Osteoblast (primary cell): ENCODE results near the gene SLC9A3. TPM values are rescaled to one million over a fixed set of nuclear protein-coding genes. Genes with fewer than 3 reads are reported as not detected.

Experiments
- DNase-seq: peaks from one replicate; pipeline ENCODE4 v3.0.0; 2011; ENCODE audit warnings: low spot score, mixed read lengths; ENCODE audit not compliant: insufficient read length; ENCODE audit errors: missing footprints
- H2AFZ ChIP-seq: 2 replicates; pipeline ENCODE4 v1.6.0; 2011; ENCODE audit warnings: mild to moderate bottlenecking, low read length
- H3K27ac ChIP-seq: 2 replicates; pipeline ENCODE4 v1.5.1; 2011; ENCODE audit warnings: mild to moderate bottlenecking, low read depth, low read length, moderate library complexity
- H3K27me3 ChIP-seq: 2 replicates; pipeline ENCODE4 v1.6.0; 2012; ENCODE audit warnings: mild to moderate bottlenecking, control low read depth, inconsistent platforms, low read length, moderate library complexity; ENCODE audit not compliant: insufficient read depth
- H3K36me3 ChIP-seq: 2 replicates; pipeline ENCODE4 v1.5.1; 2011; ENCODE audit warnings: mild to moderate bottlenecking, low read length, control low read depth, moderate library complexity; ENCODE audit not compliant: insufficient read depth
- H3K4me1 ChIP-seq: 2 replicates; pipeline ENCODE4 v1.5.1; 2011; ENCODE audit warnings: mild to moderate bottlenecking, low read length, control low read depth, moderate library complexity; ENCODE audit not compliant: insufficient read depth
- H3K4me2 ChIP-seq: 2 replicates; pipeline ENCODE4 v1.6.0; 2011; ENCODE audit warnings: mild to moderate bottlenecking, low read length; ENCODE audit not compliant: insufficient read depth
- H3K4me3 ChIP-seq: fragments of 200-600 bp; sonication (generic); 3 replicates; pipeline ENCODE4 v1.5.1; 2012; ENCODE audit warnings: mild to moderate bottlenecking, low read length, inconsistent platforms; ENCODE audit not compliant: insufficient read depth
- H3K79me2 ChIP-seq: 2 replicates; pipeline ENCODE4 v1.6.0; 2012; ENCODE audit warnings: mild to moderate bottlenecking, low read length, control low read depth, inconsistent platforms; ENCODE audit not compliant: insufficient read depth
- H3K9me3 ChIP-seq: 2 replicates; pipeline ENCODE4 v1.5.1; 2011; ENCODE audit warnings: low read depth, low read length, control low read depth
- H4K20me1 ChIP-seq: 2 replicates; pipeline ENCODE4 v1.6.0; 2012; ENCODE audit warnings: mild to moderate bottlenecking, low read length, control low read depth; ENCODE audit not compliant: insufficient read depth
- CTCF ChIP-seq: IDR thresholded peaks from 2 replicates; pipeline ENCODE4 v1.5.1; 2011; ENCODE audit warnings: mild to moderate bottlenecking, low read depth, low read length, moderate library complexity; ENCODE audit errors: extremely low read depth
- total RNA-seq: library from RNA; depleted of rRNA; stranded (reverse); fragments of >200 nt; gene quantifications from 2 replicates; pipeline ENCODE4 v1.2.3, GENCODE V29; 2012

The SLC9A3 gene
- total RNA-seq, 1 donor, result 1.4 TPM

- Histone ChIP-seq H3K4me1 (peaks cover 12% of the 10 kb centered on the region), H3K27me3 (peaks cover 14% of the 10 kb centered on the region), H3K79me2 (peaks cover 20% of the 10 kb centered on the region), H3K36me3 (peaks cover 22% of the 10 kb centered on the region), H3K27ac (no peak overlapping the region), H3K9me3 (no peaks in the 10 kb centered on the region), H4K20me1 (peaks cover 22% of the 10 kb centered on the region), H3K4me3 (peak overlapping the region; percentile 83), H2AFZ (no peak overlapping the region), H3K4me2 (peak overlapping the region; percentile 90)
- TF ChIP-seq CTCF, result no peak
- peak; percentile 86 for DNase-seq
These were observed 53.1 kb downstream of the SLC9A3 start for GRCh38 chr5:470961-471749.

GRCh38 chr5:469752-470483 lies 54.3 kb downstream of the SLC9A3 start:
- H3K9me3 ChIP-seq, result no peaks in the 10 kb centered on the region
- peaks cover 1% of the 10 kb centered on the region for H3K27me3 ChIP-seq
- TF ChIP-seq CTCF, result no peak
- no peak overlapping the region for H3K4me2 ChIP-seq
- no peak overlapping the region for H2AFZ ChIP-seq
- peak; percentile 53 for DNase-seq
- H4K20me1 ChIP-seq, result peaks cover 14% of the 10 kb centered on the region
- peaks cover 20% of the 10 kb centered on the region for H3K79me2 ChIP-seq
- peaks cover 25% of the 10 kb centered on the region for H3K36me3 ChIP-seq
- H3K27ac ChIP-seq, result no peak overlapping the region
- no peak overlapping the region for H3K4me3 ChIP-seq
- peaks cover 12% of the 10 kb centered on the region for H3K4me1 ChIP-seq

- Histone ChIP-seq H3K36me3 (peaks cover 31% of the 10 kb centered on the region), H3K4me2 (no peak overlapping the region), H3K27me3 (no peaks in the 10 kb centered on the region), H3K4me3 (no peak overlapping the region), H3K79me2 (peaks cover 20% of the 10 kb centered on the region), H2AFZ (no peak overlapping the region), H3K9me3 (no peaks in the 10 kb centered on the region), H4K20me1 (peaks cover 12% of the 10 kb centered on the region), H3K27ac (no peak overlapping the region), H3K4me1 (peaks cover 12% of the 10 kb centered on the region)
- DNase-seq, result peak; percentile 73
- TF ChIP-seq CTCF, result no peak
These were observed 55.8 kb downstream of the SLC9A3 start for GRCh38 chr5:468401-468800.

- no peak overlapping the region for H3K27ac ChIP-seq
- H3K4me1 ChIP-seq, result peaks cover 6% of the 10 kb centered on the region
- no peak for TF ChIP-seq CTCF
These were observed 57.5 kb downstream of the SLC9A3 start for GRCh38 chr5:466661-467310.

More at GRCh38 chr5:466661-467310, 57.5 kb downstream of the SLC9A3 start:
- Histone ChIP-seq H3K4me2 (no peak overlapping the region), H3K9me3 (no peaks in the 10 kb centered on the region), H3K27me3 (no peaks in the 10 kb centered on the region), H2AFZ (no peak overlapping the region), H3K4me3 (no peak overlapping the region), H3K79me2 (peaks cover 10% of the 10 kb centered on the region), H3K36me3 (peaks cover 39% of the 10 kb centered on the region), H4K20me1 (peaks cover 11% of the 10 kb centered on the region)
- DNase-seq, result peak; percentile 57
